Measurements from ENCODE around the gene RNF148. TPM values are rescaled to one million over a fixed set of nuclear protein-coding genes. Genes with fewer than 3 reads are reported as not detected.

RNF148 gene
- total RNA-seq, result 0.52 TPM

- H3K4me1 ChIP-seq (ENCODE audit: control insufficient read depth in 3 of 3, insufficient read depth in 3 of 3, low read length in 3 of 3), result no peaks in the 10 kb centered on the region
- no peak within 1 kb of the TSS for H3K9ac ChIP-seq (ENCODE audit: low read depth in 1 of 3, low read length in 3 of 3)
- H3K4me3 ChIP-seq (ENCODE audit: low read length in 3 of 3), result no peak within 1 kb of the TSS
- no peaks in the 10 kb centered on the region for H3K9me3 ChIP-seq (ENCODE audit: control insufficient read depth in 3 of 3, low read length in 3 of 3)
- H3K36me3 ChIP-seq (ENCODE audit: control insufficient read depth in 3 of 3, insufficient read depth in 3 of 3, low read length in 3 of 3), result no peaks in the 10 kb centered on the region
- H3K27me3 ChIP-seq (ENCODE audit: control insufficient read depth in 3 of 3, insufficient read depth in 3 of 3, low read length in 3 of 3), result no peaks in the 10 kb centered on the region
- no peak within 1 kb of the TSS for H3K27ac ChIP-seq (ENCODE audit: low read depth, low read length)
Observed at GRCh38 chr7:122702872-122703510, at the start of gene RNF148. RNF148 (minus strand) TSS chr7:122702922; CDS start chr7:122702750, 172 bp downstream.

- no peaks in the 10 kb centered on the region for H3K9me3 ChIP-seq (ENCODE audit: control insufficient read depth in 3 of 3, low read length in 3 of 3)
- H3K4me1 ChIP-seq (ENCODE audit: control insufficient read depth in 3 of 3, insufficient read depth in 3 of 3, low read length in 3 of 3), result no peaks in the 10 kb centered on the region
- H3K9ac ChIP-seq (ENCODE audit: low read depth in 1 of 3, low read length in 3 of 3), result no peak overlapping the region
- no peak overlapping the region for H3K4me3 ChIP-seq (ENCODE audit: low read length in 3 of 3)
- no peaks in the 10 kb centered on the region for H3K27me3 ChIP-seq (ENCODE audit: control insufficient read depth in 3 of 3, insufficient read depth in 3 of 3, low read length in 3 of 3)
- H3K27ac ChIP-seq (ENCODE audit: low read depth, low read length), result no peak overlapping the region
- no peaks in the 10 kb centered on the region for H3K36me3 ChIP-seq (ENCODE audit: control insufficient read depth in 3 of 3, insufficient read depth in 3 of 3, low read length in 3 of 3)
Observed at GRCh38 chr7:122750389-122750788, 47.7 kb upstream of the RNF148 start.

GRCh38 chr7:122748195-122748594, 45.5 kb upstream of the RNF148 start:
- Histone ChIP-seq H3K36me3 (ENCODE audit: control insufficient read depth in 3 of 3, insufficient read depth in 3 of 3, low read length in 3 of 3) (no peaks in the 10 kb centered on the region), H3K27me3 (ENCODE audit: control insufficient read depth in 3 of 3, insufficient read depth in 3 of 3, low read length in 3 of 3) (no peaks in the 10 kb centered on the region), H3K4me1 (ENCODE audit: control insufficient read depth in 3 of 3, insufficient read depth in 3 of 3, low read length in 3 of 3) (no peaks in the 10 kb centered on the region), H3K9me3 (ENCODE audit: control insufficient read depth in 3 of 3, low read length in 3 of 3) (no peaks in the 10 kb centered on the region), H3K9ac (ENCODE audit: low read depth in 1 of 3, low read length in 3 of 3) (no peak overlapping the region), H3K4me3 (ENCODE audit: low read length in 3 of 3) (no peak overlapping the region), H3K27ac (ENCODE audit: low read depth, low read length) (no peak overlapping the region)

- Histone ChIP-seq H3K9ac (ENCODE audit: low read depth in 1 of 3, low read length in 3 of 3) (no peak overlapping the region), H3K9me3 (ENCODE audit: control insufficient read depth in 3 of 3, low read length in 3 of 3) (no peaks in the 10 kb centered on the region), H3K27ac (ENCODE audit: low read depth, low read length) (no peak overlapping the region), H3K36me3 (ENCODE audit: control insufficient read depth in 3 of 3, insufficient read depth in 3 of 3, low read length in 3 of 3) (no peaks in the 10 kb centered on the region), H3K27me3 (ENCODE audit: control insufficient read depth in 3 of 3, insufficient read depth in 3 of 3, low read length in 3 of 3) (no peaks in the 10 kb centered on the region), H3K4me1 (ENCODE audit: control insufficient read depth in 3 of 3, insufficient read depth in 3 of 3, low read length in 3 of 3) (no peaks in the 10 kb centered on the region), H3K4me3 (ENCODE audit: low read length in 3 of 3) (no peak overlapping the region)
Observed at GRCh38 chr7:122746948-122747347, 44.2 kb upstream of the RNF148 start.

- H3K4me3 ChIP-seq (ENCODE audit: low read length in 3 of 3), result no peak overlapping the region
- no peaks in the 10 kb centered on the region for H3K9me3 ChIP-seq (ENCODE audit: control insufficient read depth in 3 of 3, low read length in 3 of 3)
Observed at GRCh38 chr7:122743211-122743610, 40.5 kb upstream of the RNF148 start.

GRCh38 chr7:122738947-122739346, 36.2 kb upstream of the RNF148 start:
- Histone ChIP-seq H3K9ac (ENCODE audit: low read depth in 1 of 3, low read length in 3 of 3) (no peak overlapping the region), H3K27me3 (ENCODE audit: control insufficient read depth in 3 of 3, insufficient read depth in 3 of 3, low read length in 3 of 3) (no peaks in the 10 kb centered on the region), H3K27ac (ENCODE audit: low read depth, low read length) (no peak overlapping the region), H3K4me1 (ENCODE audit: control insufficient read depth in 3 of 3, insufficient read depth in 3 of 3, low read length in 3 of 3) (no peaks in the 10 kb centered on the region), H3K9me3 (ENCODE audit: control insufficient read depth in 3 of 3, low read length in 3 of 3) (no peaks in the 10 kb centered on the region), H3K36me3 (ENCODE audit: control insufficient read depth in 3 of 3, insufficient read depth in 3 of 3, low read length in 3 of 3) (no peaks in the 10 kb centered on the region), H3K4me3 (ENCODE audit: low read length in 3 of 3) (no peak overlapping the region)

More at GRCh38 chr7:122743211-122743610, 40.5 kb upstream of the RNF148 start:
- H3K4me1 ChIP-seq (ENCODE audit: control insufficient read depth in 3 of 3, insufficient read depth in 3 of 3, low read length in 3 of 3), result no peaks in the 10 kb centered on the region
- no peaks in the 10 kb centered on the region for H3K36me3 ChIP-seq (ENCODE audit: control insufficient read depth in 3 of 3, insufficient read depth in 3 of 3, low read length in 3 of 3)
- H3K9ac ChIP-seq (ENCODE audit: low read depth in 1 of 3, low read length in 3 of 3), result no peak overlapping the region
- no peak overlapping the region for H3K27ac ChIP-seq (ENCODE audit: low read depth, low read length)
- H3K27me3 ChIP-seq (ENCODE audit: control insufficient read depth in 3 of 3, insufficient read depth in 3 of 3, low read length in 3 of 3), result no peaks in the 10 kb centered on the region

- Histone ChIP-seq H3K9ac (ENCODE audit: low read depth in 1 of 3, low read length in 3 of 3) (no peak overlapping the region), H3K27me3 (ENCODE audit: control insufficient read depth in 3 of 3, insufficient read depth in 3 of 3, low read length in 3 of 3) (no peaks in the 10 kb centered on the region), H3K9me3 (ENCODE audit: control insufficient read depth in 3 of 3, low read length in 3 of 3) (no peaks in the 10 kb centered on the region), H3K36me3 (ENCODE audit: control insufficient read depth in 3 of 3, insufficient read depth in 3 of 3, low read length in 3 of 3) (no peaks in the 10 kb centered on the region), H3K4me1 (ENCODE audit: control insufficient read depth in 3 of 3, insufficient read depth in 3 of 3, low read length in 3 of 3) (no peaks in the 10 kb centered on the region), H3K27ac (ENCODE audit: low read depth, low read length) (no peak overlapping the region), H3K4me3 (ENCODE audit: low read length in 3 of 3) (no peak overlapping the region)
Observed at GRCh38 chr7:122736183-122736582, 33.5 kb upstream of the RNF148 start.

- H3K27me3 ChIP-seq (ENCODE audit: control insufficient read depth in 3 of 3, insufficient read depth in 3 of 3, low read length in 3 of 3), result no peaks in the 10 kb centered on the region
- no peaks in the 10 kb centered on the region for H3K9me3 ChIP-seq (ENCODE audit: control insufficient read depth in 3 of 3, low read length in 3 of 3)
- H3K9ac ChIP-seq (ENCODE audit: low read depth in 1 of 3, low read length in 3 of 3), result no peak overlapping the region
- H3K4me3 ChIP-seq (ENCODE audit: low read length in 3 of 3), result no peak overlapping the region
- H3K36me3 ChIP-seq (ENCODE audit: control insufficient read depth in 3 of 3, insufficient read depth in 3 of 3, low read length in 3 of 3), result no peaks in the 10 kb centered on the region
- no peaks in the 10 kb centered on the region for H3K4me1 ChIP-seq (ENCODE audit: control insufficient read depth in 3 of 3, insufficient read depth in 3 of 3, low read length in 3 of 3)
- no peak overlapping the region for H3K27ac ChIP-seq (ENCODE audit: low read depth, low read length)
Observed at GRCh38 chr7:122727759-122728158, 25.0 kb upstream of the RNF148 start.

GRCh38 chr7:122727354-122727753, 24.6 kb upstream of the RNF148 start:
- Histone ChIP-seq H3K27ac (ENCODE audit: low read depth, low read length) (no peak overlapping the region), H3K36me3 (ENCODE audit: control insufficient read depth in 3 of 3, insufficient read depth in 3 of 3, low read length in 3 of 3) (no peaks in the 10 kb centered on the region), H3K4me3 (ENCODE audit: low read length in 3 of 3) (no peak overlapping the region), H3K27me3 (ENCODE audit: control insufficient read depth in 3 of 3, insufficient read depth in 3 of 3, low read length in 3 of 3) (no peaks in the 10 kb centered on the region), H3K9ac (ENCODE audit: low read depth in 1 of 3, low read length in 3 of 3) (no peak overlapping the region), H3K9me3 (ENCODE audit: control insufficient read depth in 3 of 3, low read length in 3 of 3) (no peaks in the 10 kb centered on the region), H3K4me1 (ENCODE audit: control insufficient read depth in 3 of 3, insufficient read depth in 3 of 3, low read length in 3 of 3) (no peaks in the 10 kb centered on the region)

GRCh38 chr7:122726881-122727280, 24.2 kb upstream of the RNF148 start:
- H3K27ac ChIP-seq (ENCODE audit: low read depth, low read length), result no peak overlapping the region
- no peaks in the 10 kb centered on the region for H3K36me3 ChIP-seq (ENCODE audit: control insufficient read depth in 3 of 3, insufficient read depth in 3 of 3, low read length in 3 of 3)
- H3K4me3 ChIP-seq (ENCODE audit: low read length in 3 of 3), result no peak overlapping the region
- no peaks in the 10 kb centered on the region for H3K9me3 ChIP-seq (ENCODE audit: control insufficient read depth in 3 of 3, low read length in 3 of 3)
- H3K27me3 ChIP-seq (ENCODE audit: control insufficient read depth in 3 of 3, insufficient read depth in 3 of 3, low read length in 3 of 3), result no peaks in the 10 kb centered on the region
- H3K9ac ChIP-seq (ENCODE audit: low read depth in 1 of 3, low read length in 3 of 3), result no peak overlapping the region
- no peaks in the 10 kb centered on the region for H3K4me1 ChIP-seq (ENCODE audit: control insufficient read depth in 3 of 3, insufficient read depth in 3 of 3, low read length in 3 of 3)
